ENCODE measurements around the gene PLXNB2. TPM values are rescaled to one million over a fixed set of nuclear protein-coding genes. Genes with fewer than 3 reads are reported as not detected.
A peak's percentile ranks its signal among the peaks of the same experiment; 100 is the strongest.
"Not testable (repeated sequence)": the region's sequence is repeated elsewhere in the genome, so short reads cannot be mapped to it uniquely, and the experiment has no call there.

PLXNB2 gene
- polyA plus RNA-seq, 10 donors = 60.5 to 100 (median 83.4) TPM

GRCh38 chr22:50282361-50283155 is 24.9 kb downstream of the PLXNB2 start:
- DNase-seq = no peak

- peak in 1 of 3 donors; percentile 50 for DNase-seq
Measured at GRCh38 chr22:50281957-50282356, 25.5 kb downstream of the PLXNB2 start.

- no peak for DNase-seq
Measured at GRCh38 chr22:50281384-50281760, 26.1 kb downstream of the PLXNB2 start.

- DNase-seq = no peak
Measured at GRCh38 chr22:50280708-50281383, 26.6 kb downstream of the PLXNB2 start.

GRCh38 chr22:50280022-50280707 is 27.3 kb downstream of the PLXNB2 start:
- DNase-seq = no peak

GRCh38 chr22:50278956-50279619 is 28.4 kb downstream of the PLXNB2 start:
- DNase-seq = no peak

GRCh38 chr22:50278461-50278860 is 29.0 kb downstream of the PLXNB2 start:
- DNase-seq = no peak

GRCh38 chr22:50277761-50278160 is 29.7 kb downstream of the PLXNB2 start:
- DNase-seq = no peak

- peak in 1 of 3 donors; percentile 37 for DNase-seq
Measured at GRCh38 chr22:50276143-50276542, 31.3 kb downstream of the PLXNB2 start.

- no peak for DNase-seq
Measured at GRCh38 chr22:50275181-50276055, 32.0 kb downstream of the PLXNB2 start.

- DNase-seq = no peak
Measured at GRCh38 chr22:50274771-50275170, 32.7 kb downstream of the PLXNB2 start.

- DNase-seq = peak in 1 of 3 donors; percentile 67
Measured at GRCh38 chr22:50274311-50274710, 33.1 kb downstream of the PLXNB2 start.

GRCh38 chr22:50273781-50274180 is 33.7 kb downstream of the PLXNB2 start:
- not testable (repeated sequence) for DNase-seq

- DNase-seq = not testable (repeated sequence)
Measured at GRCh38 chr22:50273352-50273751, 34.1 kb downstream of the PLXNB2 start.

- DNase-seq = no peak
Measured at GRCh38 chr22:50272044-50272802, 35.2 kb downstream of the PLXNB2 start.

GRCh38 chr22:50271519-50271970 is 35.9 kb downstream of the PLXNB2 start:
- peak in 1 of 3 donors; percentile 51 for DNase-seq

- peak in 2 of 3 donors; percentile 72 to 86 for DNase-seq
Measured at GRCh38 chr22:50270666-50271394, 36.6 kb downstream of the PLXNB2 start.

- peak in 1 of 3 donors; percentile 68 for DNase-seq
Measured at GRCh38 chr22:50269970-50270665, 37.3 kb downstream of the PLXNB2 start, which contains the start of gene MAPK11. TSS of gene MAPK11 (minus strand) at chr22:50270380. CDS start at chr22:50270292, 88 bp downstream.

GRCh38 chr22:50269573-50269969 is 37.9 kb downstream of the PLXNB2 start:
- DNase-seq = peak in 1 of 3 donors; percentile 41
